HepG2 (cell line): Measurements from ENCODE around the gene SF3A2. TPM values are rescaled to one million over a fixed set of nuclear protein-coding genes. Genes with fewer than 3 reads are reported as not detected.

Experiments
- ELF1 ChIP-seq: sonication (generic); formaldehyde crosslinking; IDR thresholded peaks from 2 replicates; pipeline ENCODE4 v1.4.0; 2020; ENCODE audit warnings: missing genetic modification reagents
- FLYWCH1 ChIP-seq: sonication (generic); formaldehyde crosslinking; IDR thresholded peaks from 2 replicates; pipeline ENCODE4 v1.8.1; 2023; ENCODE audit warnings: mild to moderate bottlenecking, missing genetic modification reagents
- GPN1 ChIP-seq: sonication (generic); formaldehyde crosslinking; IDR thresholded peaks from 2 replicates; pipeline ENCODE4 v1.5.1; 2020; ENCODE audit warnings: missing genetic modification reagents, borderline replicate concordance
- KMT2A ChIP-seq: sonication (generic); formaldehyde crosslinking; IDR thresholded peaks from 2 replicates; pipeline ENCODE4 v1.4.0; 2020; ENCODE audit warnings: missing genetic modification reagents
- MAFG ChIP-seq: sonication (generic); formaldehyde crosslinking; IDR thresholded peaks from 2 replicates; pipeline ENCODE4 v1.5.1; 2020; ENCODE audit warnings: mild to moderate bottlenecking, missing genetic modification reagents
- RFX5 ChIP-seq: IDR thresholded peaks from 2 replicates; pipeline ENCODE4 v1.6.1; 2011; ENCODE audit warnings: low read depth, low read length, improper control_type of control experiment
- TRIM22 ChIP-seq: fragments of 450-650 bp; IDR thresholded peaks from 2 replicates; pipeline ENCODE4 v1.6.1; 2017
- ZMYM4 ChIP-seq: sonication (generic); formaldehyde crosslinking; IDR thresholded peaks from 2 replicates; pipeline ENCODE4 v1.8.1; 2023; ENCODE audit warnings: mild to moderate bottlenecking, missing genetic modification reagents
- ZNF121 ChIP-seq: sonication (generic); formaldehyde crosslinking; IDR thresholded peaks from 2 replicates; pipeline ENCODE4 v1.5.0; 2020; ENCODE audit warnings: mild to moderate bottlenecking, missing genetic modification reagents
- ZNF317 ChIP-seq: sonication (generic); formaldehyde crosslinking; IDR thresholded peaks from 2 replicates; pipeline ENCODE4 v1.5.0; 2020; ENCODE audit warnings: mild to moderate bottlenecking, missing genetic modification reagents
- ZNF326 ChIP-seq: sonication (generic); formaldehyde crosslinking; IDR thresholded peaks from 2 replicates; pipeline ENCODE4 v1.4.0; 2020; ENCODE audit warnings: missing genetic modification reagents, borderline replicate concordance
- ZNF44 ChIP-seq: sonication (generic); formaldehyde crosslinking; IDR thresholded peaks from 2 replicates; pipeline ENCODE4 v1.5.1; 2020; ENCODE audit warnings: mild to moderate bottlenecking, missing genetic modification reagents
- ZNF589 ChIP-seq: sonication (generic); formaldehyde crosslinking; conservative IDR thresholded peaks from 2 replicates; pipeline ENCODE4 v1.8.0; 2022; ENCODE audit warnings: mild to moderate bottlenecking, moderate library complexity, missing genetic modification reagents
- ZNF674 ChIP-seq: sonication (generic); formaldehyde crosslinking; IDR thresholded peaks from 2 replicates; pipeline ENCODE4 v1.5.0; 2020; ENCODE audit warnings: low read depth, mild to moderate bottlenecking, missing genetic modification reagents
- ZNF709 ChIP-seq: sonication (generic); formaldehyde crosslinking; IDR thresholded peaks from 2 replicates; pipeline ENCODE4 v1.5.0; 2020; ENCODE audit warnings: mild to moderate bottlenecking, missing genetic modification reagents
- ZSCAN25 ChIP-seq: sonication (generic); formaldehyde crosslinking; IDR thresholded peaks from 2 replicates; pipeline ENCODE4 v1.8.0; 2022; ENCODE audit warnings: mild to moderate bottlenecking, missing genetic modification reagents
- polyA plus RNA-seq, 8 experiments: library from polyadenylated mRNA; depleted of rRNA in 3 of 8; stranded (reverse) in 7 of 8; unstranded in 1 of 8; fragments of >200 nt; fragmentation: Illumina TruSeq in 4 of 8; extraction: Trizol in 4 of 8; gene quantifications; 2 replicates each; pipeline versions ENCODE4 v1.2.1 to v1.2.3, GENCODE V29; 2011 to 2016; ENCODE audit warnings: low read depth in 4 of 8, missing spikeins in 1 of 8, mixed read lengths in 1 of 8; ENCODE audit not compliant: insufficient read depth in 1 of 8
- total RNA-seq, 5 experiments: library from RNA; depleted of rRNA; stranded (reverse); fragments of >200 nt; fragmentation: Illumina TruSeq; extraction: Trizol; gene quantifications; 2 replicates each; pipeline ENCODE4 v1.2.3, GENCODE V29; 2016; ENCODE audit warnings: low read depth in 1 of 5
- TF ChIP-seq, protein P1 (sequence below): sonication (generic); formaldehyde crosslinking; IDR thresholded peaks from 2 replicates; pipeline ENCODE4 v1.4.0; 2020; ENCODE audit warnings: missing genetic modification reagents, borderline replicate concordance
- TF ChIP-seq, protein P2 (sequence below): sonication (generic); formaldehyde crosslinking; IDR thresholded peaks from 2 replicates; pipeline ENCODE4 v1.4.0; 2020; ENCODE audit warnings: missing genetic modification reagents
- TF ChIP-seq, protein P3 (sequence below): IDR thresholded peaks from 2 replicates; pipeline ENCODE4 v1.6.1; 2016; ENCODE audit warnings: control low read depth
- TF ChIP-seq, protein P4 (sequence below): sonication (generic); formaldehyde crosslinking; IDR thresholded peaks from 2 replicates; pipeline ENCODE4 v1.8.0; 2022; ENCODE audit warnings: missing genetic modification reagents, low read depth, mild to moderate bottlenecking, borderline replicate concordance
- TF ChIP-seq, protein P5 (sequence below): sonication (generic); formaldehyde crosslinking; IDR thresholded peaks from 2 replicates; pipeline ENCODE4 v1.4.0; 2020; ENCODE audit warnings: mild to moderate bottlenecking, missing genetic modification reagents

Gene SF3A2
- total and polyA plus RNA-seq, 2 of the 13 experiments (the other 11 are each of a cell fraction or from before 2014, with no cell fraction given), result 8.6 to 8.8 TPM

DNA sequence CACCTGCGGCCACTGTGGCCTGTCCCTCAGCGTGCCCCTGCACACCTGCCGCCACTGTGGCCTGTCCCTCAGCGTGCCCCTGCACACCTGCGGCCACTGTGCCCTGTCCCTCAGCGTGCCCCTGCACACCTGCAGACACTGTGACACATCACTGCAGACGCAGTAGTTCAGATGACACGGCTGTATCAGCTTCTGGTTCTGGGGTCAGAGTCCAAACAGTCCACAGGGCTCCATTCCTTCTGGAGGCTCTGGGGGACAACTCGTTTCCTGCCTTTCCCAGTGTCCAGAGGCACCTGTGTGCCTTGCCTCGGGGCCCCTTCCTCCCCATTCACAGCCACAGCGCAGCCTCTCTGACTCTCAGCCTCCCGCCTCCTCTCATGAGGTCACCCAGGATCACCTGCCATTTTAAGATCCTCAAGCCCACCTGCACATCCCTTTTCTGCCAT is 5.5 kb downstream of the SF3A2 start (continued):
- TF ChIP-seq ZNF326, result no peak
- no peak for TF ChIP-seq GPN1 (CRISPR knock-in tag)
- TF ChIP-seq, protein P1, sequence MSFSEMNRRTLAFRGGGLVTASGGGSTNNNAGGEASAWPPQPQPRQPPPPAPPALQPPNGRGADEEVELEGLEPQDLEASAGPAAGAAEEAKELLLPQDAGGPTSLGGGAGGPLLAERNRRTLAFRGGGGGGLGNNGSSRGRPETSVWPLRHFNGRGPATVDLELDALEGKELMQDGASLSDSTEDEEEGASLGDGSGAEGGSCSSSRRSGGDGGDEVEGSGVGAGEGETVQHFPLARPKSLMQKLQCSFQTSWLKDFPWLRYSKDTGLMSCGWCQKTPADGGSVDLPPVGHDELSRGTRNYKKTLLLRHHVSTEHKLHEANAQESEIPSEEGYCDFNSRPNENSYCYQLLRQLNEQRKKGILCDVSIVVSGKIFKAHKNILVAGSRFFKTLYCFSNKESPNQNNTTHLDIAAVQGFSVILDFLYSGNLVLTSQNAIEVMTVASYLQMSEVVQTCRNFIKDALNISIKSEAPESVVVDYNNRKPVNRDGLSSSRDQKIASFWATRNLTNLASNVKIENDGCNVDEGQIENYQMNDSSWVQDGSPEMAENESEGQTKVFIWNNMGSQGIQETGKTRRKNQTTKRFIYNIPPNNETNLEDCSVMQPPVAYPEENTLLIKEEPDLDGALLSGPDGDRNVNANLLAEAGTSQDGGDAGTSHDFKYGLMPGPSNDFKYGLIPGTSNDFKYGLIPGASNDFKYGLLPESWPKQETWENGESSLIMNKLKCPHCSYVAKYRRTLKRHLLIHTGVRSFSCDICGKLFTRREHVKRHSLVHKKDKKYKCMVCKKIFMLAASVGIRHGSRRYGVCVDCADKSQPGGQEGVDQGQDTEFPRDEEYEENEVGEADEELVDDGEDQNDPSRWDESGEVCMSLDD, result no peak
- TF ChIP-seq RFX5, result no peak
- TF ChIP-seq TRIM22, result no peak
- no peak for TF ChIP-seq ZNF44
- TF ChIP-seq MAFG (CRISPR knock-in tag), result no peak
- TF ChIP-seq ZNF317 (CRISPR knock-in tag), result no peak
- TF ChIP-seq, protein P2, sequence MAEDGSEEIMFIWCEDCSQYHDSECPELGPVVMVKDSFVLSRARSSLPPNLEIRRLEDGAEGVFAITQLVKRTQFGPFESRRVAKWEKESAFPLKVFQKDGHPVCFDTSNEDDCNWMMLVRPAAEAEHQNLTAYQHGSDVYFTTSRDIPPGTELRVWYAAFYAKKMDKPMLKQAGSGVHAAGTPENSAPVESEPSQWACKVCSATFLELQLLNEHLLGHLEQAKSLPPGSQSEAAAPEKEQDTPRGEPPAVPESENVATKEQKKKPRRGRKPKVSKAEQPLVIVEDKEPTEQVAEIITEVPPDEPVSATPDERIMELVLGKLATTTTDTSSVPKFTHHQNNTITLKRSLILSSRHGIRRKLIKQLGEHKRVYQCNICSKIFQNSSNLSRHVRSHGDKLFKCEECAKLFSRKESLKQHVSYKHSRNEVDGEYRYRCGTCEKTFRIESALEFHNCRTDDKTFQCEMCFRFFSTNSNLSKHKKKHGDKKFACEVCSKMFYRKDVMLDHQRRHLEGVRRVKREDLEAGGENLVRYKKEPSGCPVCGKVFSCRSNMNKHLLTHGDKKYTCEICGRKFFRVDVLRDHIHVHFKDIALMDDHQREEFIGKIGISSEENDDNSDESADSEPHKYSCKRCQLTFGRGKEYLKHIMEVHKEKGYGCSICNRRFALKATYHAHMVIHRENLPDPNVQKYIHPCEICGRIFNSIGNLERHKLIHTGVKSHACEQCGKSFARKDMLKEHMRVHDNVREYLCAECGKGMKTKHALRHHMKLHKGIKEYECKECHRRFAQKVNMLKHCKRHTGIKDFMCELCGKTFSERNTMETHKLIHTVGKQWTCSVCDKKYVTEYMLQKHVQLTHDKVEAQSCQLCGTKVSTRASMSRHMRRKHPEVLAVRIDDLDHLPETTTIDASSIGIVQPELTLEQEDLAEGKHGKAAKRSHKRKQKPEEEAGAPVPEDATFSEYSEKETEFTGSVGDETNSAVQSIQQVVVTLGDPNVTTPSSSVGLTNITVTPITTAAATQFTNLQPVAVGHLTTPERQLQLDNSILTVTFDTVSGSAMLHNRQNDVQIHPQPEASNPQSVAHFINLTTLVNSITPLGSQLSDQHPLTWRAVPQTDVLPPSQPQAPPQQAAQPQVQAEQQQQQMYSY (CRISPR knock-in tag), result peak; percentile 85
- TF ChIP-seq, protein P3, sequence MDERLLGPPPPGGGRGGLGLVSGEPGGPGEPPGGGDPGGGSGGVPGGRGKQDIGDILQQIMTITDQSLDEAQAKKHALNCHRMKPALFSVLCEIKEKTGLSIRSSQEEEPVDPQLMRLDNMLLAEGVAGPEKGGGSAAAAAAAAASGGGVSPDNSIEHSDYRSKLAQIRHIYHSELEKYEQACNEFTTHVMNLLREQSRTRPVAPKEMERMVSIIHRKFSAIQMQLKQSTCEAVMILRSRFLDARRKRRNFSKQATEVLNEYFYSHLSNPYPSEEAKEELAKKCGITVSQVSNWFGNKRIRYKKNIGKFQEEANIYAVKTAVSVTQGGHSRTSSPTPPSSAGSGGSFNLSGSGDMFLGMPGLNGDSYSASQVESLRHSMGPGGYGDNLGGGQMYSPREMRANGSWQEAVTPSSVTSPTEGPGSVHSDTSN (CRISPR knock-in tag), result no peak
- TF ChIP-seq ZSCAN25 (CRISPR knock-in tag), result no peak; the same call in 1 of the 2 replicates
- TF ChIP-seq, protein P4, sequence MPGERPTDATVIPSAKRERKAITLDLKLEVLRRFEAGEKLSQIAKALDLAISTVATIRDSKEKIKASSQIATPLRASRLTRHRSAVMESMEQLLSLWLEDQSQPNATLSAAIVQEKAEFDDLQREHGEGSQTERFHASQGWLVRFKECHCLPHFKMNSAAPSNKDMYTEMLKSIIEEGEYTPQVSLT, result no peak
- no peak for TF ChIP-seq ZNF589 (CRISPR knock-in tag)
- no peak for TF ChIP-seq ZNF674 (CRISPR knock-in tag)
- no peak for TF ChIP-seq ZNF121 (CRISPR knock-in tag)
- no peak for TF ChIP-seq KMT2A (CRISPR knock-in tag)
- no peak for TF ChIP-seq ZNF709 (CRISPR knock-in tag)
- TF ChIP-seq ELF1 (CRISPR knock-in tag), result no peak
- TF ChIP-seq, protein P5, sequence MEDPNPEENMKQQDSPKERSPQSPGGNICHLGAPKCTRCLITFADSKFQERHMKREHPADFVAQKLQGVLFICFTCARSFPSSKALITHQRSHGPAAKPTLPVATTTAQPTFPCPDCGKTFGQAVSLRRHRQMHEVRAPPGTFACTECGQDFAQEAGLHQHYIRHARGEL (CRISPR knock-in tag), result no peak
- no peak for TF ChIP-seq ZMYM4 (CRISPR knock-in tag)
- no peak for TF ChIP-seq FLYWCH1 (CRISPR knock-in tag)
